ACC112 (cell line): ENCODE data around the gene ADAM22.

Source experiments
- H2AFZ ChIP-seq: fragments of 200-600 bp; sonication (generic); one replicate; pipeline ENCODE4 v1.6.0; 2017; ENCODE audit warnings: antibody characterized with exemption, low read length; ENCODE audit not compliant: unreplicated experiment
- H3K27ac ChIP-seq: fragments of 200-600 bp; sonication (generic); 2 replicates; pipeline ENCODE4 v1.5.1; 2014; ENCODE audit warnings: low read depth, mild to moderate bottlenecking, antibody characterized with exemption, low read length, moderate library complexity
- H3K27me3 ChIP-seq: fragments of 200-600 bp; sonication (generic); 2 replicates; pipeline ENCODE4 v1.6.1; 2014; ENCODE audit warnings: mild to moderate bottlenecking, antibody characterized with exemption, low read length, moderate library complexity, mixed read lengths; ENCODE audit not compliant: insufficient read depth
- H3K36me3 ChIP-seq: fragments of 200-600 bp; sonication (generic); 2 replicates; pipeline ENCODE4 v1.6.1; 2016; ENCODE audit warnings: mild to moderate bottlenecking, antibody characterized with exemption, low read length, moderate library complexity, mixed read lengths; ENCODE audit not compliant: insufficient read depth
- H3K4me1 ChIP-seq: fragments of 200-600 bp; sonication (generic); one replicate; pipeline ENCODE4 v1.6.1; 2016; ENCODE audit warnings: low read length, mixed read lengths; ENCODE audit not compliant: insufficient read depth, unreplicated experiment, control insufficient read depth
- H3K4me3 ChIP-seq: fragments of 200-600 bp; sonication (generic); 2 replicates; pipeline ENCODE4 v1.5.1; 2014; ENCODE audit warnings: mild to moderate bottlenecking, low read depth, low read length
- H3K79me2 ChIP-seq: fragments of 200-600 bp; sonication (generic); one replicate; pipeline ENCODE4 v1.6.0; 2016; ENCODE audit warnings: low read length; ENCODE audit not compliant: control insufficient read depth, unreplicated experiment, insufficient read depth

ADAM22 gene

GRCh38 chr7:88040694-88041093, 106.6 kb downstream of the ADAM22 start:
- H2AFZ ChIP-seq, result no peak overlapping the region
- H3K4me1 ChIP-seq, result peaks cover 14% of the 10 kb centered on the region
- H3K27me3 ChIP-seq, result no peaks in the 10 kb centered on the region
- no peaks in the 10 kb centered on the region for H3K36me3 ChIP-seq
- H3K4me3 ChIP-seq, result no peak overlapping the region
- H3K79me2 ChIP-seq, result no peaks in the 10 kb centered on the region
- H3K27ac ChIP-seq, result no peak overlapping the region

- Histone ChIP-seq H3K4me1 (peaks cover 14% of the 10 kb centered on the region), H3K27me3 (no peaks in the 10 kb centered on the region), H2AFZ (no peak overlapping the region), H3K79me2 (no peaks in the 10 kb centered on the region), H3K4me3 (no peak overlapping the region), H3K36me3 (no peaks in the 10 kb centered on the region), H3K27ac (no peak overlapping the region)
Measured at GRCh38 chr7:88041583-88041982, 107.5 kb downstream of the ADAM22 start.

- H3K27me3 ChIP-seq, result no peaks in the 10 kb centered on the region
- H3K79me2 ChIP-seq, result no peaks in the 10 kb centered on the region
- H3K4me3 ChIP-seq, result peak overlapping the region; percentile 59
- no peak overlapping the region for H2AFZ ChIP-seq
- H3K27ac ChIP-seq, result no peak overlapping the region
- no peaks in the 10 kb centered on the region for H3K36me3 ChIP-seq
- H3K4me1 ChIP-seq, result peaks cover 14% of the 10 kb centered on the region
Measured at GRCh38 chr7:88042157-88042556, 108.1 kb downstream of the ADAM22 start.

- no peaks in the 10 kb centered on the region for H3K36me3 ChIP-seq
- no peak overlapping the region for H2AFZ ChIP-seq
- H3K27me3 ChIP-seq, result no peaks in the 10 kb centered on the region
- H3K4me3 ChIP-seq, result peak overlapping the region; percentile 59
- H3K4me1 ChIP-seq, result peaks cover 14% of the 10 kb centered on the region
- no peak overlapping the region for H3K27ac ChIP-seq
- no peaks in the 10 kb centered on the region for H3K79me2 ChIP-seq
Measured at GRCh38 chr7:88042803-88043202, 108.8 kb downstream of the ADAM22 start.

GRCh38 chr7:88044069-88044468, 110.0 kb downstream of the ADAM22 start:
- Histone ChIP-seq H3K27me3 (no peaks in the 10 kb centered on the region), H3K36me3 (no peaks in the 10 kb centered on the region), H2AFZ (no peak overlapping the region), H3K4me1 (peaks cover 14% of the 10 kb centered on the region), H3K27ac (no peak overlapping the region), H3K79me2 (no peaks in the 10 kb centered on the region), H3K4me3 (no peak overlapping the region)

GRCh38 chr7:88046839-88047573, 113.0 kb downstream of the ADAM22 start:
- Histone ChIP-seq H3K27me3 (no peaks in the 10 kb centered on the region), H3K79me2 (no peaks in the 10 kb centered on the region), H2AFZ (peak overlapping the region; percentile 67), H3K36me3 (no peaks in the 10 kb centered on the region), H3K4me1 (peaks cover 6% of the 10 kb centered on the region), H3K27ac (no peak overlapping the region), H3K4me3 (no peak overlapping the region)

GRCh38 chr7:88057655-88058054, 123.6 kb downstream of the ADAM22 start:
- Histone ChIP-seq H3K79me2 (no peaks in the 10 kb centered on the region), H3K4me1 (no peaks in the 10 kb centered on the region), H3K27me3 (no peaks in the 10 kb centered on the region), H3K4me3 (no peak overlapping the region), H3K27ac (no peak overlapping the region), H3K36me3 (no peaks in the 10 kb centered on the region), H2AFZ (no peak overlapping the region)

- no peak overlapping the region for H3K4me3 ChIP-seq
Measured at GRCh38 chr7:88062238-88062637, 128.2 kb downstream of the ADAM22 start.

GRCh38 chr7:88069093-88069492, 135.0 kb downstream of the ADAM22 start:
- Histone ChIP-seq H3K79me2 (no peaks in the 10 kb centered on the region), H3K27me3 (no peaks in the 10 kb centered on the region), H3K4me3 (no peak overlapping the region), H3K27ac (no peak overlapping the region), H3K4me1 (peaks cover 5% of the 10 kb centered on the region), H2AFZ (no peak overlapping the region), H3K36me3 (no peaks in the 10 kb centered on the region)

More at GRCh38 chr7:88062238-88062637, 128.2 kb downstream of the ADAM22 start:
- Histone ChIP-seq H3K36me3 (no peaks in the 10 kb centered on the region), H2AFZ (no peak overlapping the region), H3K4me1 (no peaks in the 10 kb centered on the region), H3K79me2 (no peaks in the 10 kb centered on the region), H3K27me3 (no peaks in the 10 kb centered on the region), H3K27ac (no peak overlapping the region)

GRCh38 chr7:88071994-88072714, 138.1 kb downstream of the ADAM22 start:
- Histone ChIP-seq H3K36me3 (no peaks in the 10 kb centered on the region), H3K4me3 (peak overlapping the region; percentile 53), H2AFZ (peak overlapping the region; percentile 66), H3K79me2 (no peaks in the 10 kb centered on the region), H3K27me3 (no peaks in the 10 kb centered on the region), H3K27ac (no peak overlapping the region), H3K4me1 (peaks cover 5% of the 10 kb centered on the region)

- Histone ChIP-seq H3K27me3 (no peaks in the 10 kb centered on the region), H3K79me2 (no peaks in the 10 kb centered on the region), H3K36me3 (no peaks in the 10 kb centered on the region), H3K27ac (no peak overlapping the region), H3K4me1 (peaks cover 5% of the 10 kb centered on the region), H2AFZ (peak overlapping the region; percentile 66), H3K4me3 (peak overlapping the region; percentile 53)
Measured at GRCh38 chr7:88072715-88073055, 138.6 kb downstream of the ADAM22 start.
